ENCODE measurements around the gene BAK1.

The BAK1 gene

GRCh38 chr6:33587529-33587928 lies 7.5 kb upstream of the BAK1 start:
- no peak for TF ChIP-seq CTCF (IDR thresholded peaks at IDR 0.05)
- no peak overlapping the region for H3K4me3 Mint-ChIP-seq
- peaks cover 29% of the 10 kb centered on the region for H3K4me1 Mint-ChIP-seq
- peaks cover 16% of the 10 kb centered on the region for H3K27me3 Mint-ChIP-seq (ENCODE audit: low read depth, poor library complexity)
- H3K36me3 Mint-ChIP-seq (ENCODE audit: low read depth) = no peaks in the 10 kb centered on the region
- no peaks in the 10 kb centered on the region for H3K9me3 Mint-ChIP-seq
- DNase-seq = no peak
- H3K27ac Mint-ChIP-seq = no peak overlapping the region

DNA sequence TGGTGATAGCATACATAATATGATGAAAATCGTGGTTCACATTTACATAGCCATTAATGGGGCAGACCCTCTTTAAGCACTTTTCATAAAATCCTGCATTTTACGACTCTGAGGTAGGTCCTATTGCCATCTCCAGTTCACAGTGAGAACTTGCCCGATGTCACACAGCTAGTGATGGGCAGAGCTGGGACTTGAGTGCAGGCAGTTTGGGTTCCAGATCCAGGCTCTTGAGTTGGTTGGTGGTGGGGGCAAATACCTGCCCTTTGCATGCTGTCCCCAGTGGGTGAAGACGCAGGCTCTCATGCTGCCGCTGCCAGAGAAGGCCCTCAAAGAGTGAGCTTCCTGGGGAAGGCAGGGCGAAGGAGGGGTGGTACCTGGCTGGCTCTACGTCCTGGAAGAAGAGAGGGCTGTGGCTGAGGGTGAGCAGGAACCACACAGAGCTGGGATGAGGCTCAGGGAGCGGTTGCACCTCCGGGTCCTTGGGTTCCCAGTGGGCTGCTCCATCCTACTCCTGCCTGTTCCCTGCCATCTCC lies 6.1 kb upstream of the BAK1 start:
- no peaks in the 10 kb centered on the region for H3K36me3 Mint-ChIP-seq (ENCODE audit: low read depth)
- H3K4me3 Mint-ChIP-seq = no peak overlapping the region

GRCh38 chr6:33585403-33586107 lies 5.5 kb upstream of the BAK1 start:
- Mint-ChIP-seq H3K9me3 (no peaks in the 10 kb centered on the region), H3K27ac (no peak overlapping the region), H3K36me3 (ENCODE audit: low read depth) (no peaks in the 10 kb centered on the region), H3K4me3 (no peak overlapping the region), H3K27me3 (ENCODE audit: low read depth, poor library complexity) (peaks cover 12% of the 10 kb centered on the region), H3K4me1 (peaks cover 11% of the 10 kb centered on the region)
- TF ChIP-seq CTCF (IDR thresholded peaks at IDR 0.05) = peak; percentile 86
- DNase-seq = peak; percentile 83

More for the DNA sequence above, 6.1 kb upstream of the BAK1 start:
- TF ChIP-seq CTCF (IDR thresholded peaks at IDR 0.05) = no peak
- DNase-seq = no peak
- H3K27ac Mint-ChIP-seq = no peak overlapping the region
- H3K4me1 Mint-ChIP-seq = peaks cover 18% of the 10 kb centered on the region
- no peaks in the 10 kb centered on the region for H3K9me3 Mint-ChIP-seq
- peaks cover 12% of the 10 kb centered on the region for H3K27me3 Mint-ChIP-seq (ENCODE audit: low read depth, poor library complexity)

- Mint-ChIP-seq H3K4me3 (no peak overlapping the region), H3K4me1 (peaks cover 13% of the 10 kb centered on the region), H3K9me3 (no peaks in the 10 kb centered on the region), H3K36me3 (ENCODE audit: low read depth) (no peaks in the 10 kb centered on the region), H3K27ac (no peak overlapping the region), H3K27me3 (ENCODE audit: low read depth, poor library complexity) (peaks cover 11% of the 10 kb centered on the region)
- DNase-seq = no peak
- no peak for TF ChIP-seq CTCF (IDR thresholded peaks at IDR 0.05)
Measured at GRCh38 chr6:33584700-33585402, 4.8 kb upstream of the BAK1 start.

- Mint-ChIP-seq H3K4me1 (peaks cover 18% of the 10 kb centered on the region), H3K27ac (no peak overlapping the region), H3K27me3 (ENCODE audit: low read depth, poor library complexity) (peaks cover 7% of the 10 kb centered on the region), H3K36me3 (ENCODE audit: low read depth) (no peaks in the 10 kb centered on the region), H3K4me3 (no peak overlapping the region), H3K9me3 (no peaks in the 10 kb centered on the region)
- peak; percentile 31 for TF ChIP-seq CTCF (IDR thresholded peaks at IDR 0.05)
- DNase-seq = peak; percentile 47
Measured at GRCh38 chr6:33583591-33584155, 3.6 kb upstream of the BAK1 start.
